Hepatocyte (in vitro differentiated cells): ENCODE measurements around the gene KLHDC8A. TPM values are rescaled to one million over a fixed set of nuclear protein-coding genes. Genes with fewer than 3 reads are reported as not detected.
A peak's percentile ranks its signal among the peaks of the same experiment; 100 is the strongest.

Source experiments
- DNase-seq: peaks from one replicate; pipeline ENCODE4 v3.0.0-alpha.2; 2016; ENCODE audit warnings: low spot score
- H2AFZ ChIP-seq: fragments of 200-600 bp; sonication (generic); 2 replicates; pipeline ENCODE4 v1.6.0; 2016; ENCODE audit warnings: antibody characterized with exemption, mild to moderate bottlenecking
- H3K27ac ChIP-seq: fragments of 200-600 bp; sonication (generic); 2 replicates; pipeline ENCODE4 v1.5.1; 2016; ENCODE audit warnings: mild to moderate bottlenecking
- H3K27me3 ChIP-seq: fragments of 200-600 bp; sonication (generic); 2 replicates; pipeline ENCODE4 v1.6.1; 2016
- H3K36me3 ChIP-seq: fragments of 200-600 bp; sonication (generic); replicated peaks from 2 replicates; pipeline ENCODE4 v1.5.1; 2016; ENCODE audit warnings: low read depth; ENCODE audit not compliant: insufficient read depth
- H3K4me1 ChIP-seq: fragments of 200-600 bp; sonication (generic); 2 replicates; pipeline ENCODE4 v1.5.1; 2016; ENCODE audit warnings: mild to moderate bottlenecking, moderate library complexity; ENCODE audit not compliant: insufficient read depth
- H3K4me2 ChIP-seq: fragments of 200-600 bp; sonication (generic); 2 replicates; pipeline ENCODE4 v1.6.0; 2016
- H3K4me3 ChIP-seq: fragments of 200-600 bp; sonication (generic); 2 replicates; pipeline ENCODE4 v1.5.1; 2016; ENCODE audit warnings: mild to moderate bottlenecking
- H3K79me2 ChIP-seq: fragments of 200-600 bp; sonication (generic); 2 replicates; pipeline ENCODE4 v1.6.0; 2017; ENCODE audit warnings: mild to moderate bottlenecking
- H3K9me2 ChIP-seq: fragments of 200-600 bp; sonication (generic); replicated peaks from 2 replicates; pipeline ENCODE4 v1.6.0; 2017; ENCODE audit warnings: mild to moderate bottlenecking; ENCODE audit not compliant: insufficient read depth
- H3K9me3 ChIP-seq: fragments of 200-600 bp; sonication (generic); 2 replicates; pipeline ENCODE4 v1.5.1; 2016; ENCODE audit warnings: low read depth, mild to moderate bottlenecking
- H4K20me1 ChIP-seq: fragments of 200-600 bp; sonication (generic); 2 replicates; pipeline ENCODE4 v1.6.0; 2016; ENCODE audit warnings: mild to moderate bottlenecking; ENCODE audit not compliant: insufficient read depth, poor library complexity, severe bottlenecking
- EZH2 ChIP-seq: fragments of 200-600 bp; sonication (generic); IDR thresholded peaks from 2 replicates; pipeline ENCODE4 v1.6.1; 2016; ENCODE audit warnings: antibody characterized with exemption, mild to moderate bottlenecking, borderline replicate concordance
- EZH2phosphoT487 ChIP-seq: fragments of 200-600 bp; sonication (generic); IDR thresholded peaks from one replicate; pipeline ENCODE4 v1.6.1; 2018; ENCODE audit warnings: antibody characterized with exemption, mild to moderate bottlenecking, low read depth, moderate library complexity; ENCODE audit not compliant: unreplicated experiment, severe bottlenecking
- WGBS: methylation state at CpG from one replicate; pipeline ENCODE4 v1.1.6; 2016; ENCODE audit warnings: low lambda C conversion rate; ENCODE audit errors: missing lambda C conversion rate; 5-methylcytosine and 5-hydroxymethylcytosine counted together
- polyA plus RNA-seq: library from polyadenylated mRNA; unstranded; fragments of >200 nt; fragmentation: Nextera tagmentation; extraction: Ambion mirVana; gene quantifications from 2 replicates; pipeline ENCODE4 v1.2.1, GENCODE V29; 2016
- total RNA-seq: library from RNA; depleted of rRNA; stranded (reverse); fragments of >200 nt; gene quantifications from 2 replicates; pipeline ENCODE4 v1.2.3, GENCODE V29; 2014
- TF ChIP-seq, protein P1 (sequence below): fragments of 200-600 bp; sonication (generic); IDR thresholded peaks from 2 replicates; pipeline ENCODE4 v1.5.1; 2016; ENCODE audit warnings: antibody characterized with exemption, mild to moderate bottlenecking; ENCODE audit not compliant: poor library complexity

Gene KLHDC8A
- total and polyA plus RNA-seq, 2 experiments from 2014 or later, result 0.40 to 1.6 TPM

DNA sequence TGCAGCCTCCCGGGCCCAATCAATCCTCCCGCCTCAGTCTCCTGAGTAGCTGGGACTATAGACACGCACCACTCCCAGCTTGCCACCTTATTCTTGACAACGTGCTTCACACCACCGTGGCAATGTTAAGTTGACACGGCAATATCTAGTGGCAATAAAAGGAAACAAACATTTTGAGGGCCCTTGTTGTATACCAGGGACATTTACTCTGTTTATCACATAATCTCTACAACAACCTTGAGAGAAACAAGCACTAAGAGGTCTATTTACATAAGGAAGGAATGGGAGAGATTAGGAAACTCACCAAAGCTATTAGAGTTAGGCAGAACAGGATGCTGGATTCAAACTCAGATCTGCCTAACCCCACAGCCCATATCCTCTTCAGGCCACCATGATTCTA is 3.1 kb downstream of the KLHDC8A start:
- no peaks in the 10 kb centered on the region for H3K36me3 ChIP-seq
- TF ChIP-seq EZH2phosphoT487 (no peak), EZH2 (no peak)
- TF ChIP-seq, protein P1, sequence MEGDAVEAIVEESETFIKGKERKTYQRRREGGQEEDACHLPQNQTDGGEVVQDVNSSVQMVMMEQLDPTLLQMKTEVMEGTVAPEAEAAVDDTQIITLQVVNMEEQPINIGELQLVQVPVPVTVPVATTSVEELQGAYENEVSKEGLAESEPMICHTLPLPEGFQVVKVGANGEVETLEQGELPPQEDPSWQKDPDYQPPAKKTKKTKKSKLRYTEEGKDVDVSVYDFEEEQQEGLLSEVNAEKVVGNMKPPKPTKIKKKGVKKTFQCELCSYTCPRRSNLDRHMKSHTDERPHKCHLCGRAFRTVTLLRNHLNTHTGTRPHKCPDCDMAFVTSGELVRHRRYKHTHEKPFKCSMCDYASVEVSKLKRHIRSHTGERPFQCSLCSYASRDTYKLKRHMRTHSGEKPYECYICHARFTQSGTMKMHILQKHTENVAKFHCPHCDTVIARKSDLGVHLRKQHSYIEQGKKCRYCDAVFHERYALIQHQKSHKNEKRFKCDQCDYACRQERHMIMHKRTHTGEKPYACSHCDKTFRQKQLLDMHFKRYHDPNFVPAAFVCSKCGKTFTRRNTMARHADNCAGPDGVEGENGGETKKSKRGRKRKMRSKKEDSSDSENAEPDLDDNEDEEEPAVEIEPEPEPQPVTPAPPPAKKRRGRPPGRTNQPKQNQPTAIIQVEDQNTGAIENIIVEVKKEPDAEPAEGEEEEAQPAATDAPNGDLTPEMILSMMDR, result no peak
- DNase-seq, result no peak
- H3K27me3 ChIP-seq, result no peaks in the 10 kb centered on the region
- no peaks in the 10 kb centered on the region for H3K4me1 ChIP-seq
- H3K79me2 ChIP-seq, result no peaks in the 10 kb centered on the region
- H4K20me1 ChIP-seq, result no peaks in the 10 kb centered on the region
- WGBS, result 57% methylated on average over 6 of the region's 6 CpGs
- no peak overlapping the region for H3K27ac ChIP-seq
- H3K4me3 ChIP-seq, result no peak overlapping the region
- H3K4me2 ChIP-seq, result no peak overlapping the region
- H3K9me2 ChIP-seq, result no peaks in the 10 kb centered on the region
- H2AFZ ChIP-seq, result no peak overlapping the region
- H3K9me3 ChIP-seq, result no peaks in the 10 kb centered on the region

DNA sequence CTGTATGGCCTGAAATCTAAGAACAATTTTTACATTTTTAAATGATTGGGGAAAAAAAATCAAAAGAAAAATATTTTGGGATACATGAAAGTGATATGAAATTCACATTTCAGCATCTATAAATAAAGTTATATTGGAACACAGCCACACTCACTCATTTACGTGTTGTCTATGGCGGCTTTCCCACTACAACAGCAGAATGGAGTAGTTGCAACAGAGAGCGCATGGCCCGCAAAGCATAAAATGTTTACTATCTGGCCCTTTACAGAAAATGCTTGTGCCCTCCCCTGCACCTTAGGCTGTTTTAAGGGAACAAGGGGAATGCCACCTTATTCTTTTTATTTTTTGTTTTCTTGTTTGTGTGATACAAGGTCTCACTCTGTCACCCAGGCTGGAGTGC is 3.5 kb downstream of the KLHDC8A start:
- H4K20me1 ChIP-seq, result no peaks in the 10 kb centered on the region
- H2AFZ ChIP-seq, result no peak overlapping the region
- no peaks in the 10 kb centered on the region for H3K9me3 ChIP-seq
- no peaks in the 10 kb centered on the region for H3K36me3 ChIP-seq
- no peak overlapping the region for H3K27ac ChIP-seq
- H3K4me3 ChIP-seq, result no peak overlapping the region
- no peak overlapping the region for H3K4me2 ChIP-seq
- 98% methylated on average over 4 of the region's 4 CpGs for WGBS
- H3K9me2 ChIP-seq, result no peaks in the 10 kb centered on the region
- H3K4me1 ChIP-seq, result no peaks in the 10 kb centered on the region
- no peaks in the 10 kb centered on the region for H3K27me3 ChIP-seq
- H3K79me2 ChIP-seq, result no peaks in the 10 kb centered on the region
- no peak for DNase-seq
- TF ChIP-seq, protein P1, result no peak
- TF ChIP-seq EZH2, result no peak

DNA sequence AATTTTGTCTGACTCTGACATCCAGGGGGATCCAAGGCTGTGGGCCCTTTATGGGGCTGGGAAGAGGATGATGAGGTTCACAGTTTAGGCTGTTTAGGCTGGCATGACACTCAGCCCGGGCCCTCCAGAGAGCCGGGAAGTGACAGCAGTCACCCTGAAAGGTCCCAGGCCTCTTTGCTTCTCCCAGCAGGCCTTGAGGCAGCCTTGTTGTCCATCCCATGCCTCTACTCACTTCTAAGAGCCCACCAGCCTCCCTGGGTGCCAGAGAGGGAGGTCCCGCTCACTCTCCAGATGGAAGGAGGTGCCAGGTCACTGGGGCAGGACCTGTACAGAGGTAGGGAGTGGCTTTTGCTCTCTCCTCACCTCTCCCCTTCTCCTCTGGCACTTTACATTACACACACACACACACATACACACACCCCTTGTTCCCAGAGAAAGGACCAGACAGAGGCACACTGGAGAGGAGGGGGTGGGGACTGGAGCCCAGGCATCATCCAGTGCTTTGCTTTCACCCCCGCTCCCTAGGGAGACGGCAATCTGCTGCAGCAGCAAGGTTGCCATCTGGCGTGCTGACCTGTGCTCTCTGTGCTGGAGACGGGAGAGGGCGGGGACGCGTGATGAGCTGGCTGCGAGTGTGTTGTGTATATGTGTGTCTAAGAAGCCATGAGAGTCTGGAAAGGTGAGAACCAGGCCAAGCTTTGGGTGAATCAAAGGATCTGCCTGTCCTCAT is 4.6 kb downstream of the KLHDC8A start:
- Histone ChIP-seq H2AFZ (no peak overlapping the region), H3K4me2 (no peak overlapping the region), H3K9me2 (no peaks in the 10 kb centered on the region), H3K27me3 (peaks cover 2% of the 10 kb centered on the region), H3K27ac (no peak overlapping the region), H4K20me1 (no peaks in the 10 kb centered on the region), H3K9me3 (no peaks in the 10 kb centered on the region), H3K79me2 (no peaks in the 10 kb centered on the region), H3K36me3 (no peaks in the 10 kb centered on the region), H3K4me1 (no peaks in the 10 kb centered on the region), H3K4me3 (no peak overlapping the region)
- no peak for TF ChIP-seq EZH2phosphoT487
- TF ChIP-seq, protein P1, result no peak
- TF ChIP-seq EZH2, result no peak
- WGBS, result 59% methylated on average over 11 of the region's 11 CpGs
- DNase-seq, result peak; percentile 54
